Smooth muscle cell of the coronary artery (primary cell): ENCODE measurements around the gene EEF1G. TPM values are rescaled to one million over a fixed set of nuclear protein-coding genes. Genes with fewer than 3 reads are reported as not detected.

Experiments
- total RNA-seq: library from RNA; depleted of rRNA; stranded (reverse); fragments of >200 nt; gene quantifications from 2 replicates; pipeline ENCODE4 v1.2.3, GENCODE V29; 2014; ENCODE audit warnings: low replicate concordance

EEF1G gene, protein sequence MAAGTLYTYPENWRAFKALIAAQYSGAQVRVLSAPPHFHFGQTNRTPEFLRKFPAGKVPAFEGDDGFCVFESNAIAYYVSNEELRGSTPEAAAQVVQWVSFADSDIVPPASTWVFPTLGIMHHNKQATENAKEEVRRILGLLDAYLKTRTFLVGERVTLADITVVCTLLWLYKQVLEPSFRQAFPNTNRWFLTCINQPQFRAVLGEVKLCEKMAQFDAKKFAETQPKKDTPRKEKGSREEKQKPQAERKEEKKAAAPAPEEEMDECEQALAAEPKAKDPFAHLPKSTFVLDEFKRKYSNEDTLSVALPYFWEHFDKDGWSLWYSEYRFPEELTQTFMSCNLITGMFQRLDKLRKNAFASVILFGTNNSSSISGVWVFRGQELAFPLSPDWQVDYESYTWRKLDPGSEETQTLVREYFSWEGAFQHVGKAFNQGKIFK
- 1,294 and 1,609 TPM in 2 replicates for total RNA-seq

DNA sequence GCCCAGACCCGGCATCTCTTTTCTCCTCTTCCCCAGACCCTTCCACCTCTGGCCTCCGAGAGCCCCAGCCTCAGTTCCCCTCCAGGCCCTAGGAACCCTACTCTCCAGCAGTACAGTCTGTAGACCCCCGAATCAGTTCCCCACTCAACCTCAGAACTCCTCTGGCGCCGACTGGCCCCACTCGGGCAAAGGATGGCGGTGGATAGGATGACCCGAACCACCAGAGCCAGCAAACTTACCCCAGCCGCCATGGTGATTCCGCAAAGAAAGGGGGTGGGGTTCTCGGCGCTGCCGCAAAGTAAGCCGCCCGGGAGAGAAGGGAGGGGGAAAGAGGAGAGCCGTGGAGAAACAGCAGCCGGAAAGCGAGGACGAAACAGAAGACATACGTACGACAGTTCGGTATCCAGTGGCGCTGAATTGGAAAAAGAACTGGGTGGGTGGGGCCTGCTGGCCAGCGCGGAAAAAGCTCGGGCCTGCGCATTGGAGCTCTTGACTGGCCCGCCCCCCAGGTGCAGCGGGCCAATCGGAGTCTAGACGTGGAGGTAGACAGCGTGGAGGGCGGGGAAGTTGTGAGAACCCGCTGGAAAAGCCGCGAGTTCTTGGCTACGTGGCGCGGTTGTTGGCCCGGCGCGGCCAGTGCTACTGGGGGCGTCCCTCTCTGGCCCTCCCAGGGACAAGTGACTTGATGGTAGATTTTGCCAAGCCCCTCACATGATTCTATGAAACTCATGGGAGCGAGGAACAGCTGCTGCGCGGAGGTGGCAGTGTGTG lies at the start of gene EEF1G:
TSS of gene EEF1G (minus strand) at position 300 of the 771 bp plus-strand sequence. CDS start at position 251, 49 bp downstream.

DNA sequence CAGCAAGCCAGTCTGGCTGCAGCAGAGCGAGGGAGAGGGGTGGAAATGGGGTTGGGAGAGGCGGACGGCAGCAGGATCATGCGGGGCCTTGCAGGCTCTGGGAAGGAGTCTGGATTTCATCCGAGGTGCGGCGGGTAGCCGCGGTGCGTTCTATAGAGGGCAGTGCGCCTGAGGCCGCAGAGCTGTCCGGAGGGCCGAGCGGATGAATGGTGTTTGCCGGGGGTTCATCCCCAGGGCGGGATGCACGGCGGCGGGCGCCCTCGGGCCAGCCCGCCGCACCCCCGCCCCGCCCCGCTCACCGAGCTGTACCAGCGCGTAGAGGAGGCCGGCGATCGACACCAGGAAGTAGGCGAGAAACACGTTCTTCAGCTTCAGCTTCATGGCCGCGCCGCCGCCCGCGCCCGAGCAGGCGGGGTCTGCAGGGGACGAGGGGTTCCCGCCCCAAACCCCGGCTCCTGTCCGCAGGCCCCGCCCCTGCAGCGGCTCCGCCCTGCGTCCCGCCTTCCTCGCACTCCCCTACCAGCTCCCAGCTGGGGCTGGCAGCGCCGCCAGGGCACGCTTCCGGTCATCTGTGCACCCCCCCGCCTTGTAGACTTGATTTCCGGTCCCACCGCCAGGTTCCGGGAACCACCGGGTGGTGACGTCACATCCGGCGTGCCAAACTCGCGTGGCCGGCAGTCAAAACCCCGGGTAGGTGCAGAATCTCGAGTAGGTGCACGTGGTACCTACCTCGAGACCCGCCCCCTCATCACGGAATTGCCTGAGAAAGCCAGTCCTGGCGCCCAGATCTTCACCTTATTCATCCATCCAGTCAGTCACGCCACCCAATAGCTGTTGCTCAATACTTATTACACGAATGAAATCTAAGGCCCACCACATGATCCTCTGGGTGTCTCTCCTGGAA lies 48.1 kb upstream of the EEF1G start, which contains the start of gene B3GAT3:
TSS of gene B3GAT3 (minus strand) at position 420 of the 904 bp plus-strand sequence. CDS start at position 381, 39 bp downstream.

DNA sequence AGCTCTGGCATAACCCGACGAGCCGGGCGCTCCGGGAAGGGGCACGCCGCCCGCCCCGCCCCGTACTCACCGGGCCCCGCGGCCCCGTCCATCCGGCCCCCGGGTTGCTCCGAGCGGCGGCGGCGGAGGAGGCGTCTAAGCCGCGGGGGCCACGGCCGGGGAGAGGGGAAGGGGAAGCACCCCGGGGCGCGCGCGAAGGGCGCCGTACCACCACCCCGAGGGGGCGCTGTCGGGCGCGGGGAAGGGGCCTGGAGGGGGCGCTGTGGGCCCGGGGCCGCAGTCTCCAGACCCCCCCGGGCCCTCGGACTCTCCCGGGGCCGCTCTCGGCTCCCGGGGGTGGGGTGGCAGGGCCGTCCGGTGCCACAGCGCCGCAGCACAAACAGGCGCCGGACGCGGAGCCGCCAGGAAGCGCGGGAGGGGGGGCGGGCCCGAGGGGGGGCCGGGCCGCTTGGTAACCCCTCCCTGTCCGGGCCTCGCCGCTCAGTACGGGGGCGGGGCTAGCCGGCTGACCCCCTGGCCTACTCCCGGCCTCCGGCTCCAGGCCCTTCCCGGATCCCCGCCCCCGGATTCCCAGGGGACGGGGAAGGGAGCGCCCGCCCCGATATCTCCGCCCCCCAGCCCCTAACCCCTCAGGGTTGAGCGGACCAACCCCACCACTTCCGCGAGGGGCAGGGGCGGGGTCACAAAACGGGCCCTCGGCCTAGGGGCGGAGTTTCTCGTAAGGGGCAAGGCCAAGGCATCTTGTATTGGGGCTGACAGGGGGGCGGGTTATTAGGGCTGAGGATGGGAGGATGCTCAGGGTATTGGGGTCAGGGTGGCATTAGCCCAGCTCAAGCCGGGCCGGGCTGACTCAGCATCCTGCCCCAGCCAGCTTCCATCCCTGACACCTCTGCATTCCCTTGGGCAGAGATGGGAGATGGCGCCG lies 38.9 kb upstream of the EEF1G start, which contains the start of the genes EML3 and ROM1:
TSS of gene EML3 (minus strand) at position 410 of the 925 bp plus-strand sequence. CDS start at position 92, 318 bp downstream.
TSS of gene ROM1 (plus strand) at position 892 of the 925 bp plus-strand sequence. CDS start at position 917, 25 bp downstream.

GRCh38 chr11:62601372-62602140 lies 27.9 kb upstream of the EEF1G start, which contains the start of gene MTA2:
Gene MTA2 (minus strand): TSS chr11:62601865. CDS start chr11:62601450, 415 bp downstream.

DNA sequence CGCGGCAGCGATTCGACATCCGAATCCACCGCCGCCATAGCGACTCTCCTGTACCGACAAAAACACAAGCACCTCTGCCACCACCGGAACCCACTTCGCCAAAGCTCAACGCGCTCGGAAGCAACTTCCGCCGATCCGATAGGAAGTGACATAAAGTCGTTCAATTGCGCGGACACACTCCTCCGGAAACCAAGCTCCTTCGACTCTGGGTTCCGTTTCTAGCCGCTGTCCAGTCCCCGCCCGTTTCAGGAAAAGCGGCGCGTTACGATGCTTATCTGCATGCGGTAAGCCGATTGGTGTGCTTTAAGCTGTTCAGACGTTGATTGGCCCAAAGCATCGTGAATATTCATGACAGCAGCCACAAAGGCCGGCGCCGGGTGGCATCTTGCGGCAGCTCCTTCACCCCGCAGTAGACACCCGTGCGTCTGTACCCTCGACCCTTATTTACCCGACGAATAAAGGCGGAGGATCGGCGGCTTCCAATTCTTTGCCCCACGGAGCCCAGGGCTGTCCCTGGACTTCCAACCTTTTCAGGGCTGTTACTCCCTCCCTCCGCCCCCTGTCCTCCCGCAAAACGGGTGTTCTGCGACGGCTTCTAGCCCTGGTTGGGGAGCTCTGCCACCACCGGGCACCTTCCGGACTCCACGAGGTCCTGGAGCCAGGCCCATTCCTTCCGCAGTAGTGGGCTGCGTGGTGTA lies 17.9 kb upstream of the EEF1G start, which contains the start of gene TUT1:
TSS of gene TUT1 (minus strand) at position 76 of the 698 bp plus-strand sequence. CDS start at position 38, 38 bp downstream.

GRCh38 chr11:62546244-62546928 lies 27.3 kb downstream of the EEF1G start, which contains the start of gene AHNAK:
Gene AHNAK (minus strand): TSS chr11:62546806. CDS start chr11:62536098, 10,708 bp downstream.

Other genes starting within 250 kb of the EEF1G start
- gene ASRGL1, start 236.4 kb downstream of the EEF1G start, total RNA-seq = 1.1 and 1.5 TPM in 2 replicates
- not detected in 2 replicates for gene SCGB1A1, start 154.9 kb downstream of the EEF1G start, total RNA-seq
- gene AHNAK, start 27.1 kb downstream of the EEF1G start, total RNA-seq = 257 and 396 TPM in 2 replicates
- 5.4 and 6.5 TPM in 2 replicates for gene TUT1, start 17.6 kb upstream of the EEF1G start, total RNA-seq
- 79.0 and 124 TPM in 2 replicates for gene MTA2, start 28.0 kb upstream of the EEF1G start, total RNA-seq
- 10.3 and 20.2 TPM in 2 replicates for gene EML3, start 38.9 kb upstream of the EEF1G start, total RNA-seq
- 6.7 and 8.4 TPM in 2 replicates for gene ROM1, start 39.4 kb upstream of the EEF1G start, total RNA-seq
- 17.2 and 20.3 TPM in 2 replicates for gene B3GAT3, start 48.1 kb upstream of the EEF1G start, total RNA-seq
- 211 and 260 TPM in 2 replicates for gene GANAB, start 72.7 kb upstream of the EEF1G start, total RNA-seq
- gene INTS5, start 79.4 kb upstream of the EEF1G start, total RNA-seq = 12.4 and 15.0 TPM in 2 replicates
- 7.3 and 54.1 TPM in 2 replicates for gene C11orf98, start 91.3 kb upstream of the EEF1G start, total RNA-seq
- 7.4 TPM in 2 replicates for gene CSKMT, start 91.4 kb upstream of the EEF1G start, total RNA-seq
- gene UQCC3, start 97.8 kb upstream of the EEF1G start, total RNA-seq = 12.1 and 14.4 TPM in 2 replicates
- gene LBHD1, start 98.4 kb upstream of the EEF1G start, total RNA-seq = 0.82 and 2.4 TPM in 2 replicates
- gene UBXN1, start 105.2 kb upstream of the EEF1G start, total RNA-seq = 154 and 462 TPM in 2 replicates
- gene LRRN4CL, start 115.6 kb upstream of the EEF1G start, total RNA-seq = 0.45 and 17.7 TPM in 2 replicates
- gene BSCL2, start 133.5 kb upstream of the EEF1G start, total RNA-seq = 34.7 and 65.3 TPM in 2 replicates
- not detected in 2 replicates for gene GNG3, start 133.8 kb upstream of the EEF1G start, total RNA-seq
- 7.5 and 8.9 TPM in 2 replicates for gene HNRNPUL2, start 153.6 kb upstream of the EEF1G start, total RNA-seq
- gene TTC9C, start 154.6 kb upstream of the EEF1G start, total RNA-seq = 33.1 and 39.7 TPM in 2 replicates
- 8.0 and 9.4 TPM in 2 replicates for gene ZBTB3, start 180.3 kb upstream of the EEF1G start, total RNA-seq
- gene POLR2G, start 187.7 kb upstream of the EEF1G start, total RNA-seq = 93.8 and 114 TPM in 2 replicates
- 13.2 and 27.4 TPM in 2 replicates for gene TAF6L, start 197.5 kb upstream of the EEF1G start, total RNA-seq
- 19.2 and 22.9 TPM in 2 replicates for gene TMEM179B, start 213.5 kb upstream of the EEF1G start, total RNA-seq
- 4.6 and 14.6 TPM in 2 replicates for gene TMEM223, start 218.1 kb upstream of the EEF1G start, total RNA-seq
- gene NXF1, start 231.5 kb upstream of the EEF1G start, total RNA-seq = 12.1 and 24.9 TPM in 2 replicates